AG08396 (cell line): ENCODE measurements around the gene TBKBP1.
A peak's percentile ranks its signal among the peaks of the same experiment; 100 is the strongest.

Experiments
- DNase-seq: peaks from one replicate; pipeline ENCODE4 v3.0.0; 2012; ENCODE audit warnings: low spot score, mixed read lengths

Gene TBKBP1

GRCh38 chr17:47713980-47714700 is 20.2 kb downstream of the TBKBP1 start:
- DNase-seq: no peak

- no peak for DNase-seq
These were observed 20.9 kb downstream of the TBKBP1 start for GRCh38 chr17:47714773-47715396.

- DNase-seq: no peak
These were observed 21.8 kb downstream of the TBKBP1 start for GRCh38 chr17:47715669-47716325.

GRCh38 chr17:47716375-47716774 is 22.4 kb downstream of the TBKBP1 start:
- no peak for DNase-seq

GRCh38 chr17:47717261-47717697 is 23.3 kb downstream of the TBKBP1 start:
- no peak for DNase-seq

- no peak for DNase-seq
These were observed 24.1 kb downstream of the TBKBP1 start for GRCh38 chr17:47717979-47718621.

GRCh38 chr17:47718634-47719405 is 24.9 kb downstream of the TBKBP1 start:
- no peak for DNase-seq

- peak; percentile 76 for DNase-seq
These were observed 25.6 kb downstream of the TBKBP1 start for GRCh38 chr17:47719411-47720152.

GRCh38 chr17:47720196-47720595 is 26.2 kb downstream of the TBKBP1 start:
- DNase-seq: no peak

GRCh38 chr17:47720754-47721533 is 27.0 kb downstream of the TBKBP1 start:
- peak; percentile 59 for DNase-seq

- DNase-seq: no peak
These were observed 27.8 kb downstream of the TBKBP1 start for GRCh38 chr17:47721725-47722124.

GRCh38 chr17:47724705-47725104 is 30.7 kb downstream of the TBKBP1 start:
- no peak for DNase-seq

GRCh38 chr17:47725446-47726111 is 31.6 kb downstream of the TBKBP1 start:
- no peak for DNase-seq

GRCh38 chr17:47726796-47727703 is 33.1 kb downstream of the TBKBP1 start:
- no peak for DNase-seq

GRCh38 chr17:47727704-47728036 is 33.7 kb downstream of the TBKBP1 start:
- no peak for DNase-seq

GRCh38 chr17:47728214-47728877 is 34.4 kb downstream of the TBKBP1 start:
- no peak for DNase-seq

- DNase-seq: no peak
These were observed 35.5 kb downstream of the TBKBP1 start for GRCh38 chr17:47729476-47729875.

GRCh38 chr17:47730681-47731080 is 36.7 kb downstream of the TBKBP1 start:
- DNase-seq: no peak
